GM12878 (cell line): Measurements from ENCODE around the gene METTL21C.

ENCODE experiments used
- POLR2AphosphoS5 ChIP-seq: IDR thresholded peaks from 2 replicates; pipeline ENCODE4 v1.6.1; 2011; ENCODE audit warnings: mild to moderate bottlenecking, low read length, inconsistent platforms
- SMARCA5 ChIP-seq: fragments of 450-650 bp; IDR thresholded peaks from 2 replicates; pipeline ENCODE4 v1.6.1; 2017; ENCODE audit warnings: mild to moderate bottlenecking

GRCh38 chr13:102692491-102692826, 2.4 kb downstream of the METTL21C start:
- TF ChIP-seq SMARCA5 (no peak), POLR2AphosphoS5 (no peak)
